Globus pallidus (tissue), 1 donor: Measurements from ENCODE around the gene GRHL1.

Experiments
- DNase-seq: peaks from one replicate; pipeline ENCODE4 v3.0.0-alpha.2; 2015; ENCODE audit warnings: low spot score

The GRHL1 gene

GRCh38 chr2:9972621-9973479, 21.4 kb downstream of the GRHL1 start:
- DNase-seq = no peak

GRCh38 chr2:9973690-9974089, 22.2 kb downstream of the GRHL1 start:
- no peak for DNase-seq

GRCh38 chr2:9974343-9974742, 22.9 kb downstream of the GRHL1 start:
- no peak for DNase-seq

GRCh38 chr2:9975328-9975727, 23.8 kb downstream of the GRHL1 start:
- DNase-seq = no peak

- no peak for DNase-seq
These were observed 24.4 kb downstream of the GRHL1 start for GRCh38 chr2:9975805-9976447.

GRCh38 chr2:9979977-9980376, 28.5 kb downstream of the GRHL1 start:
- DNase-seq = no peak

GRCh38 chr2:9980520-9980919, 29.0 kb downstream of the GRHL1 start:
- DNase-seq = no peak

GRCh38 chr2:9981655-9982054, 30.2 kb downstream of the GRHL1 start:
- DNase-seq = no peak

- DNase-seq = no peak
These were observed 30.8 kb downstream of the GRHL1 start for GRCh38 chr2:9982248-9982647.

GRCh38 chr2:9982891-9983290, 31.4 kb downstream of the GRHL1 start:
- no peak for DNase-seq

GRCh38 chr2:9983401-9984216, 32.1 kb downstream of the GRHL1 start:
- no peak for DNase-seq

GRCh38 chr2:9984217-9984739, 32.8 kb downstream of the GRHL1 start:
- DNase-seq = peak; percentile 24

GRCh38 chr2:9984871-9985480, 33.5 kb downstream of the GRHL1 start:
- DNase-seq = no peak

GRCh38 chr2:9985531-9986328, 34.2 kb downstream of the GRHL1 start:
- DNase-seq = no peak

- DNase-seq = no peak
These were observed 36.8 kb downstream of the GRHL1 start for GRCh38 chr2:9988320-9988719.

- DNase-seq = no peak
These were observed 39.2 kb downstream of the GRHL1 start for GRCh38 chr2:9990736-9991135.

- no peak for DNase-seq
These were observed 39.7 kb downstream of the GRHL1 start for GRCh38 chr2:9991221-9991620.

GRCh38 chr2:9991829-9992273, 40.4 kb downstream of the GRHL1 start:
- no peak for DNase-seq

GRCh38 chr2:9992427-9993187, 41.1 kb downstream of the GRHL1 start:
- no peak for DNase-seq

- no peak for DNase-seq
These were observed 42.1 kb downstream of the GRHL1 start for GRCh38 chr2:9993488-9994165.
